Measurements from ENCODE around the gene DDX1. TPM values are rescaled to one million over a fixed set of nuclear protein-coding genes. Genes with fewer than 3 reads are reported as not detected.

Gene DDX1
- total and polyA plus RNA-seq, 7 donors: 116 to 166 (median 132) TPM

- 73 to 80% (median 79%) methylated on average over 31 of the region's 31 CpGs for WGBS, 3 donors
- TF ChIP-seq CTCF (IDR thresholded peaks at IDR 0.05): no peak
- no peaks in the 10 kb centered on the region for H3K36me3 ChIP-seq (ENCODE audit: insufficient read depth in 1 of 2, low read depth in 1 of 2)
- DNase-seq: no peak
- H3K27ac ChIP-seq: no peak overlapping the region
- intact Hi-C loops (cut with DNase I): no loop called here
- H3K27me3 ChIP-seq (ENCODE audit: insufficient read depth in 3 of 3, low read length in 2 of 3): peaks cover 0 to 2% (median 0%) of the 10 kb centered on the region in 3 donors
- H3K4me3 ChIP-seq: no peak overlapping the region
- H3K4me1 ChIP-seq: no peaks in the 10 kb centered on the region
- ATAC-seq: no peak
- H3K9me3 ChIP-seq: no peaks in the 10 kb centered on the region
Measured at GRCh38 chr2:15664273-15665066, 72.8 kb downstream of the DDX1 start.

GRCh38 chr2:15665067-15665942, 73.6 kb downstream of the DDX1 start:
- Histone ChIP-seq H3K9me3 (no peaks in the 10 kb centered on the region), H3K4me1 (no peaks in the 10 kb centered on the region), H3K27ac (no peak overlapping the region), H3K36me3 (ENCODE audit: insufficient read depth in 1 of 2, low read depth in 1 of 2) (no peaks in the 10 kb centered on the region), H3K4me3 (no peak overlapping the region), H3K27me3 (ENCODE audit: insufficient read depth in 3 of 3, low read length in 2 of 3) (peaks cover 0 to 3% (median 2%) of the 10 kb centered on the region in 3 donors)
- ATAC-seq (no peak), DNase-seq (no peak)
- intact Hi-C loops (cut with DNase I): no loop called here
- TF ChIP-seq CTCF (IDR thresholded peaks at IDR 0.05): no peak
- WGBS, 3 donors: 83 to 89% (median 87%) methylated on average over 22 of the region's 22 CpGs

- 96 to 97% (median 96%) methylated on average over 9 of the region's 9 CpGs for WGBS, 3 donors
- H3K9me3 ChIP-seq: no peaks in the 10 kb centered on the region
- H3K36me3 ChIP-seq (ENCODE audit: insufficient read depth in 1 of 2, low read depth in 1 of 2): no peaks in the 10 kb centered on the region
- DNase-seq (no peak), ATAC-seq (no peak)
- H3K27ac ChIP-seq: no peak overlapping the region
- intact Hi-C loops (cut with DNase I): no loop called here
- TF ChIP-seq CTCF (IDR thresholded peaks at IDR 0.05): no peak
- H3K27me3 ChIP-seq (ENCODE audit: insufficient read depth in 3 of 3, low read length in 2 of 3): peaks cover 0 to 3% (median 2%) of the 10 kb centered on the region in 3 donors
- H3K4me1 ChIP-seq: no peaks in the 10 kb centered on the region
- no peak overlapping the region for H3K4me3 ChIP-seq
Measured at GRCh38 chr2:15665943-15666460, 74.3 kb downstream of the DDX1 start.

- H3K27ac ChIP-seq: no peak overlapping the region
- intact Hi-C loops (cut with DNase I): no loop called here
- no peak for TF ChIP-seq CTCF (IDR thresholded peaks at IDR 0.05)
- ATAC-seq: no peak
- no peak overlapping the region for H3K4me3 ChIP-seq
- DNase-seq: no peak
- peaks cover 0 to 3% (median 2%) of the 10 kb centered on the region in 3 donors for H3K27me3 ChIP-seq (ENCODE audit: insufficient read depth in 3 of 3, low read length in 2 of 3)
- no peaks in the 10 kb centered on the region for H3K36me3 ChIP-seq (ENCODE audit: insufficient read depth in 1 of 2, low read depth in 1 of 2)
- H3K4me1 ChIP-seq: no peaks in the 10 kb centered on the region
- WGBS, 3 donors: 67 to 78% (median 74%) methylated on average over 16 of the region's 16 CpGs
- no peaks in the 10 kb centered on the region for H3K9me3 ChIP-seq
Measured at GRCh38 chr2:15666861-15667808, 75.5 kb downstream of the DDX1 start.

All from psoas muscle (tissue), 8 donors.